COR-L47 (cell line): Measurements from ENCODE around the gene IGSF9B.

Source experiments
- DNase-seq: peaks from one replicate; lab custom pipeline; 2025; lab: John Stamatoyannopoulos, UW

Gene IGSF9B

GRCh38 chr11:133898770-133899115 lies 58.0 kb downstream of the IGSF9B start:
- no peak for DNase-seq

- DNase-seq, result no peak
Measured at GRCh38 chr11:133898031-133898769, 58.6 kb downstream of the IGSF9B start.

DNA sequence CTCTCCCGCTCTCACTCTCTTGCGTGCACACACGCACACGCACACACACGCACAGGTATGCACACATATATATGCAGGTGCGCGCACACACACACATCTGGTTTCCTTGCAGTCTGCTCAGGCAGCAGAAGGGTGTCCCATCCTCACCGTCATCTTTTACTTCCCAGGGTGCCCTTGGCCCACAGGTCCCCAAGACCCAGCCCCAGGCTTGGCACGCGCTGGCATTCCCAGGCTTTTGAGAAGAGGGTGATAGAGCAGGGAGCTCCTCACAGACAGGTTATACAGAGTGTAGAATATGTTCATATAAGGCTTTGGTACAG lies 59.5 kb downstream of the IGSF9B start:
- DNase-seq, result no peak

GRCh38 chr11:133896642-133897330 lies 60.0 kb downstream of the IGSF9B start:
- no peak for DNase-seq

- DNase-seq, result no peak
Measured at GRCh38 chr11:133896028-133896427, 60.7 kb downstream of the IGSF9B start.

- DNase-seq, result no peak
Measured at GRCh38 chr11:133895551-133895950, 61.2 kb downstream of the IGSF9B start.

GRCh38 chr11:133895061-133895479 lies 61.7 kb downstream of the IGSF9B start:
- DNase-seq, result no peak

- DNase-seq, result no peak
Measured at GRCh38 chr11:133893381-133893780, 63.4 kb downstream of the IGSF9B start.

DNA sequence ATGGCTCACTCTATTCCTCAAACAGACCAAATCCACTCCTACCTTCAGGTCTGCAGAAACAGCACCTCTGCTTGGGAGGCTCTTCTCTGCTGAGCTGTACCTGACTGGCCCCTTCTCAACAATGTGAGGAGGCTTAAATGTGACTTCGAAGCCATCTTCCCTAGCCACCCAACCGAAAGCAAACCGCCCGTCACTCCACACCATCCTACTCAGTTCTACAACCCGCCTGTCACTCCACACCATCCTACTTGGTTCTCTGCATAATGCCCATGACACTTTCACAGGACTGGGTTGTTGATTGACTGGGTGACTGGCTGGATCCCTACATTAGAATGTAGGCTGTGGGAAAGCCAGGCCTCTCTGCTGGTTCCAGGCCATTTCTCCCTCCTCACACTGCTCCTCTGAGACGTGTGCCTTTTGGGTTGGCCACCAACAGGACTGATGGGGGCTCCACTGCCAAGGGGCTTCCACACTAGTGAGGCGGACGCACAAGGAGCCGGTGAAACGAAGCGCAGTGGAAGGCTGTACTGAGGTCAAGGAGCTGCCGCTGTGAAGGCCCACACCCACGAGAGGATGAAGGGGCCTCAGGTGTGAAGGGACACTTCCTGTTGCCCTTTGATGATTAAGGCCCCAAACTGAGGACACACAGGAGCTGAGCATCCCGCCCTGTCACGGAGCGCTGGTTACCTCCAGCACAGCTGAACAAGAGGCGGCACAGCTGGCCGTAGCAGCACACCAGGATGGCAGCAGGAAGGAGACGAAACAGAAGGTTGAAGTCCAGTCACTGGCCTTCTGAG lies 64.0 kb downstream of the IGSF9B start:
- DNase-seq, result no peak

DNA sequence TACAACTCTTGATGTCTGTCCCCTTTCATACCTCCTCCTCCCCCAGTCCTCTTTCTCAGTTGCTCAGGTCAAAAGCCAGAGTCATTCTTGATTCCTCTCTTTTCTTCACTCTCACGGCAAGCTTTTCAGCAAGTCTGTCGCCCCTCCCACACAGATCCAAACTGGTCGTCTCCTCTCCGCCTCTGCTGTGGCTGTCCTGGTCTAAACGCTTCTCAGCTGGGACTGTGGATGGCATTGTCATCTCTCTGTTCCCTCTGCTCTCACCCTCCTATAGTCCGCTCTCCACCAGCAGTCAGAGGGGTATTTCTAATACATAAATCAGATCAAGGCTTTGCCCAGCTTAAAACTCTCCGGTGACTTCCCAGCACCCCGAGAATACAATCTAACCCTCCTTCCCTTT lies 64.6 kb downstream of the IGSF9B start:
- DNase-seq, result no peak

GRCh38 chr11:133889893-133890292 lies 66.9 kb downstream of the IGSF9B start:
- no peak for DNase-seq

GRCh38 chr11:133889188-133889587 lies 67.6 kb downstream of the IGSF9B start:
- DNase-seq, result no peak

GRCh38 chr11:133887692-133888332 lies 69.0 kb downstream of the IGSF9B start:
- no peak for DNase-seq

- DNase-seq, result no peak
Measured at GRCh38 chr11:133886029-133886428, 70.7 kb downstream of the IGSF9B start.

DNA sequence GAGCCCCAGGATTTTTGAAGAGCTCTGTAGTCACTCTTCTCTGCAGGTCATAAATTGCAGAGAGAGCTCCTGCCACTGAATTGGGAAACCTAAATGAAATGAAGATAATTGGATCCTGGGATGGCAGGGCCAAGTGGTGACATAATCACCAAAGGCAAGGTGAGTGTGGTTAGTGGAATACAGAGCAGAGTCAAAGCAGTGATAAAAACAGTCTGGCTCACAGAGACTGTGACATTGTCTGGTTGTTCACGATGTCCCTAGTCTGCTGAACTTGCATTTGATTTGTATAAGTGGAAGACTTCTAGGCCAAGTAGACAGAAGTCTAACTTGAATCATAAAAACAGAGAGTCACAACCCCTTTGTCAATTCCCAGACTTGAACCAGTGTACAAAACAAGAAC lies 84.6 kb downstream of the IGSF9B start:
- DNase-seq, result no peak

DNA sequence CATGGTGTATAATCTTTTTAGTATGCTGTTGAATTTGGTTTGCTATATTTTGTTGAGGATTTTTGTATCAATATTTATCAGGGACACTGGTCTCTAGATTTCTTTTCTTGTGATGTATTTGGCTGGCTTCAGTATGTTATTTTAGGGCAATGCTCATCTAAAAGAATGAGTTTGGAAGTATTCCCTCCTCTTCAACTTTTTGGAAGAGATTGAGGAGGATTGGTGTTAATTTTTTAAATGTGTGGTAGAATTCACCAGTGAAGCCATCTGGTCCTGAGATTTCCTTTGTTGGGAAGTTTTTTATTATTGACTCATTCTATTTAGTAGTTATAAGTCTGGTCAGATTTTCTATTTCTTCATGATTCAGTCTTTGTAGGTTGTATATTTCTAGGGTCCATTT lies 89.3 kb downstream of the IGSF9B start:
- DNase-seq, result no peak

- DNase-seq, result no peak
Measured at GRCh38 chr11:133865466-133865865, 91.3 kb downstream of the IGSF9B start.

DNA sequence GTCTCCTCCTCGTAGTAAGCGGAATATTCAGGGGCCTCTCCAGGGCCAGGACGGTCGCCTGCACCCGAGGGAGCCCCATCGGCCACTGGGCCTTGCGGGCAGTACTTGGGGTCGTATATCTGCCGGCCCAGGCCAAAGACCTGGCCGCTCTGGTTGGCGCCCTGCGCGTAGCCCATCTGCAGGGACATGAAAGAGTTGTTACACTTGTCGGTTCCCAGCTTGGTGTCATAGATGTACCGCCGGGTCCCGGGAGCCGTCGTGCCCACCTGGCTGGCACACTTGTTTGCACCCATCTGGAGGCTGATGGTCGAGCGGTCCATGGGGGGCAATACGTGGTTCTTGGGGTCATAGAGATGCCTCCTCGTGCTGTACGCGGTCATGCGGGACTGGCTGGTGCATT lies 92.0 kb downstream of the IGSF9B start:
- DNase-seq, result no peak

- no peak for DNase-seq
Measured at GRCh38 chr11:133860151-133860550, 96.6 kb downstream of the IGSF9B start.
